OCI-LY1 (cell line): ENCODE data around the gene RNF44.

Source experiments
- CTCF ChIP-seq: fragments of 200-600 bp; sonication (generic), shearing (Covaris generic); IDR thresholded peaks from 2 replicates; pipeline ENCODE4 v1.5.1; 2017; ENCODE audit warnings: mild to moderate bottlenecking, antibody characterized with exemption, low read length, moderate library complexity, mixed read lengths
- EZH2 ChIP-seq: fragments of 200-600 bp; sonication (generic), shearing (Covaris generic); IDR thresholded peaks from 2 replicates; pipeline ENCODE4 v1.8.0; 2017; ENCODE audit warnings: borderline replicate concordance, mixed run types, mild to moderate bottlenecking, antibody characterized with exemption, low read length, moderate library complexity, mixed read lengths

GRCh38 chr5:176530393-176530982 is 6.7 kb downstream of the RNF44 start:
- TF ChIP-seq CTCF (no peak), EZH2 (no peak)
